MCF 10A (cell line): ENCODE measurements around the gene MUC16. TPM values are rescaled to one million over a fixed set of nuclear protein-coding genes. Genes with fewer than 3 reads are reported as not detected.
A peak's percentile ranks its signal among the peaks of the same experiment; 100 is the strongest.

ENCODE experiments used
- BruUV-seq: library from RNA; stranded (reverse); fragments of 400-500 nt; replicated peaks from 2 replicates; lab custom pipeline; 2021; lab: Mats Ljungman, UMichigan
- CTCF ChIA-PET: fragments of 300-600 bp; sonication (Branson Sonifier 250); formaldehyde crosslinking; extraction: SDS; loops from one replicate; lab custom pipeline; 2021; ENCODE audit warnings: antibody characterized with exemption, inconsistent platforms; lab: Yijun Ruan, JAX
- POLR2A ChIA-PET: fragments of 300-600, 350-650 bp; sonication (Branson Sonifier 250); formaldehyde crosslinking; extraction: SDS; loops from one replicate; lab custom pipeline; 2020; ENCODE audit warnings: antibody characterized with exemption, inconsistent platforms; lab: Yijun Ruan, JAX
- DNase-seq: peaks from one replicate; pipeline ENCODE4 v3.0.0-alpha.2; 2018; ENCODE audit not compliant: unreplicated experiment
- H3K27ac Mint-ChIP-seq: one replicate; pipeline ENCODE4 v1.8.0; 2022; ENCODE audit warnings: mild to moderate bottlenecking, low read depth, mixed read lengths; ENCODE audit not compliant: unreplicated experiment
- H3K27me3 Mint-ChIP-seq: one replicate; pipeline ENCODE4 v1.8.0; 2022; ENCODE audit warnings: mixed read lengths; ENCODE audit not compliant: insufficient read depth, unreplicated experiment
- H3K36me3 Mint-ChIP-seq: one replicate; pipeline ENCODE4 v1.8.0; 2022; ENCODE audit warnings: mild to moderate bottlenecking, moderate library complexity, mixed read lengths; ENCODE audit not compliant: insufficient read depth, unreplicated experiment
- H3K4me1 Mint-ChIP-seq: one replicate; pipeline ENCODE4 v1.8.0; 2022; ENCODE audit warnings: mixed read lengths; ENCODE audit not compliant: insufficient read depth, unreplicated experiment
- H3K4me3 Mint-ChIP-seq: one replicate; pipeline ENCODE4 v1.8.0; 2022; ENCODE audit warnings: mild to moderate bottlenecking, moderate library complexity, mixed read lengths; ENCODE audit not compliant: unreplicated experiment
- H3K9me3 Mint-ChIP-seq: one replicate; pipeline ENCODE4 v1.8.0; 2022; ENCODE audit warnings: mixed read lengths; ENCODE audit not compliant: unreplicated experiment
- CTCF ChIP-seq: fragments of 200-600 bp; IDR thresholded peaks from one replicate; pipeline ENCODE4 v1.8.0; 2022; ENCODE audit warnings: antibody characterized with exemption, mild to moderate bottlenecking; ENCODE audit not compliant: unreplicated experiment
- intact Hi-C: fragments of 100-400 bp; cut with micrococcal nuclease; formaldehyde crosslinking; loops from 2 replicates; pipeline ENCODE4 v1.14.1; 2022
- total RNA-seq: library from RNA; stranded (reverse); gene quantifications from 2 replicates; pipeline ENCODE4 v1.2.3, GENCODE V29; 2022

MUC16 gene
- total RNA-seq, 1 experiment from 2014 or later = 0.05 TPM

DNA sequence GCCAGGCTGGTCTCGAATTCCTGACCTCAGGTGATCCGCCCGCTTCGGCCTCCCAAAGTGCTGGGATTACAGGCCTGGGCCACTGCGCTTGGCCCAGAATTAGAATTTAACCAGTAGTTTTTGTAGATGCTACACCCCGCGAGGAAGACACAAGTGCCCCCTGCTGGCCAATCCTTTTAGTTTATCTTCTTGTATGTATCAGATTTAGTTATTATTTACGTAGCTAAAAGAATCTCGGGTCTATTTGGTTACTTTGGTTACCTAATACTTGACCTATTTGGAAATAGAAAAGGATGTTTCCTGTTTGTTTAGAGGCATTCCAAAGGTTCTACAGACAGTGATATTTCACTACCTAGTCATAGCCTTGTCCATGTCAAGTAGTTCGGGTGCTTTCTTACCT is 22.0 kb downstream of the MUC16 start:
- no peak for TF ChIP-seq CTCF
- intact Hi-C loops = no loop called here
- Mint-ChIP-seq H3K4me1 (no peaks in the 10 kb centered on the region), H3K27ac (no peak overlapping the region), H3K4me3 (no peak overlapping the region), H3K36me3 (no peaks in the 10 kb centered on the region), H3K27me3 (no peaks in the 10 kb centered on the region), H3K9me3 (peaks cover 13% of the 10 kb centered on the region)
- CTCF ChIA-PET = interaction anchor here (0.5 to 0.6 kb wide), 2 partner anchors 18 to 144 kb away, joined by 3 to 4 read pairs; no protein-coding TSS in a partner anchor
- DNase-seq = no peak
- POLR2A ChIA-PET = no interaction called here
- no TSS peak for BruUV-seq

- Mint-ChIP-seq H3K9me3 (peaks cover 24% of the 10 kb centered on the region), H3K27me3 (no peaks in the 10 kb centered on the region), H3K36me3 (no peaks in the 10 kb centered on the region), H3K4me1 (no peaks in the 10 kb centered on the region), H3K4me3 (no peak overlapping the region), H3K27ac (no peak overlapping the region)
- no peak for DNase-seq
- BruUV-seq = no TSS peak
- no peak for TF ChIP-seq CTCF
- ChIA-PET POLR2A (no interaction called here), CTCF (interaction anchor here (0.5 kb wide), 1 partner anchor 92 kb away, joined by 3 read pairs; no protein-coding TSS in a partner anchor)
- intact Hi-C loops = no loop called here
These were observed 23.9 kb downstream of the MUC16 start for GRCh38 chr19:8986296-8986695.

DNA sequence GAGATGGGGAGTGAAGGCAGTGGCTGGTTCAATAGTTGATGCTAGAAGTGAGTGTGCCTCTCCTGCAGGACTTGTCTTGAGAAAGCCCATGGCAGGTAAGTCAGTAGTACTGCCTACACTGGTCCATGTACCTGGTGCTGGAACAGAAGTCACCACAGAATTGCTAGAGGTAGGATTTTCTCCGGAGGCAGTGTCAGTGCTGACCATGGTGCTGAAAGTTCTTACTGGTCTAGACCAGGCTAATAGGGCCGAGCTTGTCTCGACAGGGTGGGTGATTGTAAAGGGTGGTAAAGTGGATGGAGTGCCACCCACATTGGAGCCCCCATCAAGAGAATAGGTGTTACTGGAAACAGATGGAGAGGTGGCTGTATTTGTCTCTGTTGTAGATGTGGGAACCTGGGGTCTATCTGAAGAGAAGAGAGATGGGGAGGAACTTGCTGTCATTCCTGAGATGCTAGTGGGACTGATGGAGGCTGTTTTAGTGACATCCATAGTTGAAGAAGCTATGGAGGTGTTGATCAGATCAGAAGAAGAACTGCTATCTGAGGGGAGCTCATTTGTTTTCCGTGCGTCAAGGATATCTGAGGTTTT is 36.6 kb downstream of the MUC16 start:
- CTCF ChIA-PET = interaction anchor here (0.8 kb wide), 1 partner anchor 280 kb away, joined by 5 read pairs; no protein-coding TSS in a partner anchor
- DNase-seq = peak; percentile 6

DNA sequence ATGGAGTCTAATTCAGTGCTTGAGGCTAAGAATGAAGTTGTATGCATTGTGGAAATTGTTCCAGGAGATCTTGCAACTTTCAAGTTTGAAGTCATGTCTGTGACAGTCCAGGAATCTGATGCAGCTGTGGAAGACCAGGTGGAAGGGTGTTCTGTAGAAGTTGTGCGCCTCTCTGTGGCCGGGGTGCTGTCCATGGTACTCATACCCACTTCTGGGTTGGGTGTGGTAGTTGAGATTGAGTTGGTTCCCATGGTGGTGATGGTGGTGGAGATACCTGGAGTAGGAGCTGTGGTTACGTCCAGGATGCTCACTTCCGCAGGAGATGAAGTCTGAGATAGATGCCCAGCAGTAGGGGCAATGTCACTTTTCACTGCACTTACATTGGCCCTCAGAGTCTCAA is 44.3 kb downstream of the MUC16 start:
- Mint-ChIP-seq H3K36me3 (no peaks in the 10 kb centered on the region), H3K4me3 (no peak overlapping the region), H3K27ac (no peak overlapping the region), H3K4me1 (no peaks in the 10 kb centered on the region), H3K9me3 (peaks cover 20% of the 10 kb centered on the region), H3K27me3 (no peaks in the 10 kb centered on the region)
- ChIA-PET POLR2A (interaction anchor here (0.6 kb wide), 1 partner anchor 840 kb away, joined by 3 read pairs; no protein-coding TSS in a partner anchor), CTCF (no interaction called here)
- DNase-seq = no peak
- intact Hi-C loops = no loop called here
- no TSS peak for BruUV-seq
- TF ChIP-seq CTCF = no peak

More for the DNA sequence above, 36.6 kb downstream of the MUC16 start:
- no peak overlapping the region for H3K4me3 Mint-ChIP-seq
- TF ChIP-seq CTCF = no peak
- no peaks in the 10 kb centered on the region for H3K4me1 Mint-ChIP-seq
- H3K9me3 Mint-ChIP-seq = peaks cover 44% of the 10 kb centered on the region
- no TSS peak for BruUV-seq
- no peaks in the 10 kb centered on the region for H3K27me3 Mint-ChIP-seq
- POLR2A ChIA-PET = no interaction called here
- intact Hi-C loops = no loop called here
- H3K36me3 Mint-ChIP-seq = no peaks in the 10 kb centered on the region
- no peak overlapping the region for H3K27ac Mint-ChIP-seq

Other genes starting within 250 kb of the MUC16 start
- 34.1 and 36.5 TPM in 2 replicates for gene ZNF558, start 178.1 kb downstream of the MUC16 start, total RNA-seq
- gene MBD3L1, start 178.0 kb downstream of the MUC16 start, total RNA-seq = not detected in 2 replicates
- gene OR1M1, start 76.7 kb upstream of the MUC16 start, total RNA-seq = not detected in 2 replicates
- gene OR7G2, start 97.1 kb upstream of the MUC16 start, total RNA-seq = not detected in 2 replicates
- not detected in 2 replicates for gene OR7G1, start 105.4 kb upstream of the MUC16 start, total RNA-seq
- gene OR7G3, start 116.5 kb upstream of the MUC16 start, total RNA-seq = not detected in 2 replicates
- 33.9 and 36.6 TPM in 2 replicates for gene ZNF317, start 130.0 kb upstream of the MUC16 start, total RNA-seq
- not detected in 2 replicates for gene OR7D2, start 168.6 kb upstream of the MUC16 start, total RNA-seq
- not detected in 2 replicates for gene OR7D4, start 209.2 kb upstream of the MUC16 start, total RNA-seq
- not detected in 2 replicates for gene OR7E24, start 240.5 kb upstream of the MUC16 start, total RNA-seq